BJ (cell line): Measurements from ENCODE around the gene MAB21L4. TPM values are rescaled to one million over a fixed set of nuclear protein-coding genes. Genes with fewer than 3 reads are reported as not detected.

Experiments
- CTCF ChIA-PET: fragments of 350-600 bp; formaldehyde crosslinking; extraction: SDS; loops from one replicate; lab custom pipeline; 2021; ENCODE audit warnings: antibody characterized with exemption, inconsistent platforms; lab: Yijun Ruan, JAX
- POLR2A ChIA-PET: fragments of 300-600 bp; sonication (Branson Sonifier 250); formaldehyde crosslinking; extraction: SDS; loops from one replicate; lab custom pipeline; 2021; ENCODE audit warnings: antibody characterized with exemption; lab: Charles Lee
- DNase-seq: peaks from one replicate; pipeline ENCODE4 v3.0.0-alpha.2; 2011; ENCODE audit warnings: low read depth
- H3K27me3 ChIP-seq: 2 replicates; pipeline ENCODE4 v1.6.0; 2011; ENCODE audit warnings: low read length; ENCODE audit not compliant: control insufficient read depth, insufficient read depth
- H3K36me3 ChIP-seq: 2 replicates; pipeline ENCODE4 v1.5.1; 2011; ENCODE audit warnings: low read length; ENCODE audit not compliant: control insufficient read depth, insufficient read depth
- H3K4me3 ChIP-seq: 2 replicates; pipeline ENCODE4 v1.5.1; 2011; ENCODE audit warnings: low read depth, mild to moderate bottlenecking, control low read depth, low read length
- CTCF ChIP-seq: IDR thresholded peaks from 2 replicates; pipeline ENCODE4 v1.5.1; 2011; ENCODE audit warnings: low read depth, mild to moderate bottlenecking, control low read depth, inconsistent platforms, low read length, moderate library complexity; ENCODE audit not compliant: insufficient read depth
- polyA plus RNA-seq: library from polyadenylated mRNA; depleted of rRNA; stranded (reverse); fragments of >200 nt; gene quantifications from 2 replicates; pipeline ENCODE4 v1.2.3, GENCODE V29; 2011

MAB21L4 gene
- polyA plus RNA-seq, 1 experiment, result not detected

- POLR2A ChIA-PET, result no interaction called here
- CTCF ChIA-PET, result no interaction called here
- no peak overlapping the region for H3K4me3 ChIP-seq
- no peak for DNase-seq
- H3K36me3 ChIP-seq, result no peaks in the 10 kb centered on the region
- no peak for TF ChIP-seq CTCF
- peaks cover 4% of the 10 kb centered on the region; the same call in 1 of the 2 replicates for H3K27me3 ChIP-seq
These were observed 38.2 kb upstream of the MAB21L4 start for GRCh38 chr2:240933966-240934700.

DNA sequence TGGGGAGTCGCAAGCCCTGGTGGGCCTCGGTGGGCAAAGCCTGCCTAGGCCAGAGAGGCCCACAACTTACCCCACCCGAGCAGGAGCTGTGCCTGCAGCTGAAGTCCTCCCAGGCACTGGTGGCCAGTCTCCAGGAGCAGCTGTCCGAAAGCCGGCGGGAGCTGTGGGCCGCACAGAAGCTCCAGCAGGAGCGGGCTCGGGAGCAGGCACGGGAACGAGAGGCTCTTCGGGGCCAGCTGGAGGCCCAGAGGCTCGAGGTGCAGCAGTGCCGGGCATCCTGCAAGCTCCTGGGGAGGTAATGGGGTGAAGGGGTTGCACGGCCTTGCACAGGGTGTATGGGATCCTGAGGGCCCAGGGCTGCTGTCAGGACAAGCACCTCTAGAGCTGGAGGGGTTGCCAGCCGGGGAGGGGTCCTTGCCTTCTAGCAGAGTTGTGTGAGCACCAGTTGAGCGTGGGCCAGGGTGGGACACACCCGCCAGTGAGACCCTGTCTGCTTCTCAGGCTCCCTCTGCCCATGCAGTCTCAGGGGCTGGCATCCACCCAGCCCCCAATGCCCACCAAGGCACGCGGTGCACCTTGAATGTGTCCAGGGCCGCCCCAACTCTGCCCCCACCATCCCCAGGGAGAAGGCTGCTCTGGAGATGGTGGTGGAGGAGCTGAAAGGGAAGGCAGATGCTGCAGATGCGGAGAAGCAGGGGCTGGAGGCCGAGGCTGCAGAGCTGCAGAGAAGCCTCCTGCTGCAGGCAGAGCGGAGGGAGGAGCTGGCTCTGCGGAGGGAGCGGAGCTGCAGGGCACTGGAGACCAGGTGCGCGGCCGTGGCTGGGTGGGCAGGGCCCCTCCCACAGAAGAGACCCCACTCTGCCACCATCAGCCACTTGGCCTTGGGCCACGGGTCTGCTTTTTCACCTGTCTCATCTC, 37.4 kb upstream of the MAB21L4 start:
- Histone ChIP-seq H3K36me3 (no peaks in the 10 kb centered on the region), H3K4me3 (no peak overlapping the region), H3K27me3 (peaks cover 4% of the 10 kb centered on the region; the same call in 1 of the 2 replicates)
- POLR2A ChIA-PET, result no interaction called here
- no peak for DNase-seq
- TF ChIP-seq CTCF, result no peak
- CTCF ChIA-PET, result no interaction called here

DNA sequence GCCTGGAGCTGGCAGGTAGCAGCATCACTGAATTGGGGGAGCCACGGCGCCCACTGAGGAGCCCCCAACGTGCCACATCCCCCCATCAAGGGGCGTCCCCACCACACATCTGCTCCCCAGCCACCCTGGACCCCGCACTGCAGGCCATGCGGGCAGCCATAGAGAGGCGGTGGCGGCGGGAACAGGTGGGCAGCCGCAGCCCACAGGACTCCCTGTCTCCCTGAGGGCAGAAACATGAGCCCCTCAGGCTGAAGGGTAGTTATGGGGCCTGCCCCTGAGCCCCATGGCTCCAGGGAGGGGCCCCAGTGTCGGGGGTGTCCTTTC, 36.7 kb upstream of the MAB21L4 start:
- POLR2A ChIA-PET, result no interaction called here
- no peak for DNase-seq
- TF ChIP-seq CTCF, result no peak
- Histone ChIP-seq H3K4me3 (no peak overlapping the region), H3K27me3 (peaks cover 3% of the 10 kb centered on the region; the same call in 1 of the 2 replicates), H3K36me3 (no peaks in the 10 kb centered on the region)
- CTCF ChIA-PET, result no interaction called here

DNA sequence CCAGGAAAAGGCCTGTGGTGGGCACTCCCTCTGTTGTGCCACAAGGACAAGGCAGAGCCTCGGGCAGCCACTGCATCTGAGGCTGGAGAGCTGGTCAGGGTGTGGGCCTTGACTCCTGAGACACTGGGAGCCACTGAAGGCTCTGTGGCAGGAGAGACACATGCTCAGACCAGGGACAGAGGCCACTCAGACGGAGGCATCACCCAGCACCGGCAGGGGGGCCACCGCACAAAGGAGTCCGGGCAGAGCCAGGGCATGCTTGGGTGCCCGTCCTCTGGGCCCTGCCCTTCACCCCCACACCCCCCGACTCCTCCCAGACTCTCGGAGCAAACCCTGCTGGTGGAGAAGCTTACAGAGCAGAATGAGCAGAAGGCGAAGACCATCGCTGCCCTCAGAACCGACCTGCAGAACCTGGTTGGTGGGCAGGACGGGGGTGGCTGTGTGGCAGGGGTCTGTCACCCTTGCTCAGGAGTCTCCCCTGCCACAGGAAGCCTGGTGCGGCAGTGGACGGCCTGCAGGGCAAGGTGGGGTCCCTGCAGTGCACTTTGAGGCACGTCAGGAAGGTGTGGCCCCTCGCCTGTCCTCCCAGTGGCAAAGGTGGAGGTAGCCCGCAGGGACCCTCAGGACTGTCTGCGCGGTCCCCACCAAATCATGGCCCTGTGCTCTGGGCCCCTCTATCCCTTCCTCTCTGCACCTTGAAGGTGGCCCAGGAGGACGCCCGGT, 36.2 kb upstream of the MAB21L4 start:
- Histone ChIP-seq H3K4me3 (no peak overlapping the region), H3K36me3 (no peaks in the 10 kb centered on the region), H3K27me3 (0 out of 2 replicates have a peak, but pooled peaks cover 2% of the 10 kb centered on the region)
- ChIA-PET POLR2A (no interaction called here), CTCF (no interaction called here)
- DNase-seq, result no peak
- TF ChIP-seq CTCF, result no peak
